Keratinocyte (primary cell): ENCODE results near the gene ANKRD62. TPM values are rescaled to one million over a fixed set of nuclear protein-coding genes. Genes with fewer than 3 reads are reported as not detected.

Experiments used
- DNase-seq: peaks from one replicate; pipeline ENCODE4 v3.0.0-alpha.2; 2011; ENCODE audit warnings: low read depth, missing footprints, low spot score
- FAIRE-seq: peaks from 2 replicates; lab custom pipeline; 2011; peaks lifted over from hg19 to GRCh38; lab: Jason Lieb, UNC
- H2AFZ ChIP-seq: 2 replicates; pipeline ENCODE4 v1.6.0; 2012; ENCODE audit warnings: low read length, control low read depth, inconsistent platforms; ENCODE audit not compliant: control insufficient read depth
- H3K27ac ChIP-seq: 2 replicates; pipeline ENCODE4 v1.5.1; 2011; ENCODE audit warnings: low read length; ENCODE audit not compliant: control insufficient read depth, insufficient read depth
- H3K27me3 ChIP-seq: 3 replicates; pipeline ENCODE4 v1.6.0; 2011; ENCODE audit warnings: low read length; ENCODE audit not compliant: control insufficient read depth, insufficient read depth; ENCODE audit errors: extremely low read depth
- H3K36me3 ChIP-seq, 2 experiments: 2 replicates in 1 of 2; 3 replicates in 1 of 2; pipeline ENCODE4 v1.5.1; 2011; ENCODE audit warnings: low read length in 2 of 2, mild to moderate bottlenecking in 1 of 2; ENCODE audit not compliant: control insufficient read depth in 2 of 2, insufficient read depth in 2 of 2; ENCODE audit errors: extremely low read depth in 1 of 2
- H3K4me1 ChIP-seq: 3 replicates; pipeline ENCODE4 v1.5.1; 2011; ENCODE audit warnings: low read length; ENCODE audit not compliant: control insufficient read depth, insufficient read depth; ENCODE audit errors: extremely low read depth
- H3K4me2 ChIP-seq: 3 replicates; pipeline ENCODE4 v1.6.0; 2011; ENCODE audit warnings: low read depth, low read length; ENCODE audit not compliant: control insufficient read depth, insufficient read depth; ENCODE audit errors: extremely low read depth
- H3K4me3 ChIP-seq, 3 experiments: fragments of 200-600 bp in 1 of 3; sonication (generic) in 1 of 3; 2 replicates in 2 of 3; 3 replicates in 1 of 3; pipeline ENCODE4 v1.5.1; 2011 to 2016; ENCODE audit warnings: low read length in 3 of 3, mild to moderate bottlenecking in 3 of 3, control low read depth in 2 of 3, inconsistent platforms in 1 of 3, low read depth in 1 of 3, mixed read lengths in 1 of 3, mixed run types in 1 of 3, moderate library complexity in 1 of 3; ENCODE audit not compliant: control insufficient read depth in 2 of 3, insufficient read depth in 2 of 3; ENCODE audit errors: extremely low read depth in 1 of 3
- H3K79me2 ChIP-seq: 2 replicates; pipeline ENCODE4 v1.6.0; 2012; ENCODE audit warnings: low read length; ENCODE audit not compliant: control insufficient read depth, insufficient read depth
- H3K9ac ChIP-seq: 3 replicates; pipeline ENCODE4 v1.6.0; 2011; ENCODE audit warnings: low read length; ENCODE audit not compliant: control insufficient read depth, insufficient read depth; ENCODE audit errors: extremely low read depth
- H3K9me1 ChIP-seq: 3 replicates; pipeline ENCODE4 v1.6.0; 2011; ENCODE audit warnings: low read length; ENCODE audit not compliant: control insufficient read depth, insufficient read depth; ENCODE audit errors: extremely low read depth
- H3K9me3 ChIP-seq: 2 replicates; pipeline ENCODE4 v1.5.1; 2012; ENCODE audit warnings: low read depth, low read length; ENCODE audit not compliant: control insufficient read depth
- H4K20me1 ChIP-seq: 3 replicates; pipeline ENCODE4 v1.6.0; 2011; ENCODE audit warnings: low read length; ENCODE audit not compliant: control insufficient read depth, insufficient read depth; ENCODE audit errors: extremely low read depth
- CTCF ChIP-seq, 3 experiments: IDR thresholded peaks in 1 of 3; conservative IDR thresholded peaks in 1 of 3; optimal IDR thresholded peaks in 1 of 3; 2 replicates in 2 of 3; 3 replicates in 1 of 3; pipeline versions ENCODE3 to v1.5.1; 2011; ENCODE audit warnings: low read length in 3 of 3, mild to moderate bottlenecking in 3 of 3, moderate library complexity in 2 of 3, control low read depth in 1 of 3, inconsistent platforms in 1 of 3; ENCODE audit not compliant: insufficient read depth in 2 of 3; ENCODE audit errors: extremely low read depth in 1 of 3
- EZH2 ChIP-seq: IDR thresholded peaks from one replicate; pipeline ENCODE4 v1.6.1; 2012; ENCODE audit warnings: inconsistent platforms, mild to moderate bottlenecking, low read length, moderate library complexity
- dilution Hi-C: fragments of 300-500 bp; cut with MboI; formaldehyde crosslinking; loops from one replicate; pipeline ENCODE4 v1.7.0; 2020; ENCODE audit warnings: low sequenced_read_pairs; ENCODE audit not compliant: extremely low pct_ligation_motif_present
- polyA plus RNA-seq, 5 experiments: library from polyadenylated mRNA; depleted of rRNA in 3 of 5; stranded (reverse) in 3 of 5; stranded (forward) in 1 of 5; unstranded in 1 of 5; fragments of >200 nt; gene quantifications; 1 replicate in 1 of 5; 2 replicates in 3 of 5; 3 replicates in 1 of 5; pipeline versions ENCODE4 v1.2.1 to v1.2.3, GENCODE V29; 2011 to 2012; ENCODE audit warnings: missing spikeins in 2 of 5, low read depth in 1 of 5, low replicate concordance in 1 of 5

Gene ANKRD62
- polyA plus RNA-seq, 1 donor (not counting 4 experiments of a cell fraction or from before 2014, with no cell fraction given) = not detected

GRCh38 chr18:12091538-12092141, 2.0 kb upstream of the ANKRD62 start:
- Histone ChIP-seq H3K79me2 (no peaks in the 10 kb centered on the region), H4K20me1 (no peaks in the 10 kb centered on the region), H2AFZ (no peak overlapping the region), H3K9me1 (no peaks in the 10 kb centered on the region), H3K9me3 (no peaks in the 10 kb centered on the region), H3K36me3 (no peaks in the 10 kb centered on the region), H3K4me2 (no peak overlapping the region), H3K27ac (no peak overlapping the region), H3K4me3 (no peak overlapping the region), H3K27me3 (no peaks in the 10 kb centered on the region), H3K9ac (no peak overlapping the region), H3K4me1 (no peaks in the 10 kb centered on the region)
- dilution Hi-C loops = no loop called here
- no peak for FAIRE-seq
- DNase-seq = no peak
- TF ChIP-seq CTCF (optimal IDR thresholded peaks at IDR 0.05 in 1 of 3, IDR thresholded peaks at IDR 0.05 in 1 of 3, conservative IDR thresholded peaks at IDR 0.05 in 1 of 3; ENCODE audit: extremely low read depth in 1 of 3, insufficient read depth in 2 of 3, low read length in 3 of 3) (peak in 2 of 3 experiments; percentile 23 to 36), EZH2 (no peak)

GRCh38 chr18:12092398-12093229, 1.0 kb upstream of the ANKRD62 start:
- no peak overlapping the region for H3K4me2 ChIP-seq
- DNase-seq (no peak), FAIRE-seq (no peak)
- H3K4me3 ChIP-seq = no peak overlapping the region
- dilution Hi-C loops = no loop called here
- TF ChIP-seq EZH2 = no peak
- TF ChIP-seq CTCF (optimal IDR thresholded peaks at IDR 0.05 in 1 of 3, IDR thresholded peaks at IDR 0.05 in 1 of 3, conservative IDR thresholded peaks at IDR 0.05 in 1 of 3; ENCODE audit: extremely low read depth in 1 of 3, insufficient read depth in 2 of 3, low read length in 3 of 3) = peak in 2 of 3 experiments; percentile 63 to 85
- no peak overlapping the region for H3K9ac ChIP-seq
- no peaks in the 10 kb centered on the region for H3K9me3 ChIP-seq
- no peaks in the 10 kb centered on the region for H3K79me2 ChIP-seq
- no peaks in the 10 kb centered on the region for H4K20me1 ChIP-seq
- no peak overlapping the region for H3K27ac ChIP-seq
- no peaks in the 10 kb centered on the region for H3K4me1 ChIP-seq
- H3K36me3 ChIP-seq = no peaks in the 10 kb centered on the region
- no peak overlapping the region for H2AFZ ChIP-seq
- H3K27me3 ChIP-seq = no peaks in the 10 kb centered on the region
- H3K9me1 ChIP-seq = no peaks in the 10 kb centered on the region
